Measurements from ENCODE around the gene RANBP6. TPM values are rescaled to one million over a fixed set of nuclear protein-coding genes. Genes with fewer than 3 reads are reported as not detected.

The RANBP6 gene
- polyA plus RNA-seq, 1 donor from 2014 or later: 47.6 TPM

GRCh38 chr9:6036391-6036790, 21.0 kb upstream of the RANBP6 start:
- H2AFZ ChIP-seq (ENCODE audit: low read depth, low read length): no peak overlapping the region
- H3K27me3 ChIP-seq (ENCODE audit: insufficient read depth, low read depth, low read length): no peaks in the 10 kb centered on the region
- no peaks in the 10 kb centered on the region for H3K9me2 ChIP-seq (ENCODE audit: insufficient read depth, low read length)
- H3K36me3 ChIP-seq (ENCODE audit: insufficient read depth, low read length): no peaks in the 10 kb centered on the region
- no peak overlapping the region for H3K4me3 ChIP-seq (ENCODE audit: low read length)
- H3K79me2 ChIP-seq (replicated peaks; ENCODE audit: insufficient read depth, low read length): no peaks in the 10 kb centered on the region
- no peaks in the 10 kb centered on the region for H4K20me1 ChIP-seq (ENCODE audit: insufficient read depth)
- TF ChIP-seq RAD21 (conservative IDR thresholded peaks at IDR 0.05) (no peak), TAF1 (IDR thresholded peaks at IDR 0.05; ENCODE audit: low read depth) (no peak), EP300 (conservative IDR thresholded peaks at IDR 0.05; ENCODE audit: poor library complexity, severe bottlenecking) (no peak), MXI1 (conservative IDR thresholded peaks at IDR 0.05; ENCODE audit: poor library complexity, severe bottlenecking) (no peak), SMC3 (conservative IDR thresholded peaks at IDR 0.05; ENCODE audit: poor library complexity) (no peak), POLR2AphosphoS5 (IDR thresholded peaks at IDR 0.05) (no peak), REST (IDR thresholded peaks at IDR 0.05; ENCODE audit: borderline replicate concordance) (no peak)
- TF ChIP-seq, protein P1, sequence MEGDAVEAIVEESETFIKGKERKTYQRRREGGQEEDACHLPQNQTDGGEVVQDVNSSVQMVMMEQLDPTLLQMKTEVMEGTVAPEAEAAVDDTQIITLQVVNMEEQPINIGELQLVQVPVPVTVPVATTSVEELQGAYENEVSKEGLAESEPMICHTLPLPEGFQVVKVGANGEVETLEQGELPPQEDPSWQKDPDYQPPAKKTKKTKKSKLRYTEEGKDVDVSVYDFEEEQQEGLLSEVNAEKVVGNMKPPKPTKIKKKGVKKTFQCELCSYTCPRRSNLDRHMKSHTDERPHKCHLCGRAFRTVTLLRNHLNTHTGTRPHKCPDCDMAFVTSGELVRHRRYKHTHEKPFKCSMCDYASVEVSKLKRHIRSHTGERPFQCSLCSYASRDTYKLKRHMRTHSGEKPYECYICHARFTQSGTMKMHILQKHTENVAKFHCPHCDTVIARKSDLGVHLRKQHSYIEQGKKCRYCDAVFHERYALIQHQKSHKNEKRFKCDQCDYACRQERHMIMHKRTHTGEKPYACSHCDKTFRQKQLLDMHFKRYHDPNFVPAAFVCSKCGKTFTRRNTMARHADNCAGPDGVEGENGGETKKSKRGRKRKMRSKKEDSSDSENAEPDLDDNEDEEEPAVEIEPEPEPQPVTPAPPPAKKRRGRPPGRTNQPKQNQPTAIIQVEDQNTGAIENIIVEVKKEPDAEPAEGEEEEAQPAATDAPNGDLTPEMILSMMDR (IDR thresholded peaks at IDR 0.05; ENCODE audit: poor library complexity, severe bottlenecking): no peak
- no peaks in the 10 kb centered on the region for H3F3A ChIP-seq (ENCODE audit: insufficient read depth, low read length, poor library complexity, severe bottlenecking)
- no peak overlapping the region for H3K9ac ChIP-seq (ENCODE audit: low read length)
- H3K9me3 ChIP-seq (ENCODE audit: low read length): no peaks in the 10 kb centered on the region
- no peak overlapping the region for H3K4me2 ChIP-seq (ENCODE audit: low read length)
- H3K27ac ChIP-seq (ENCODE audit: low read length): no peak overlapping the region

- TF ChIP-seq SMC3 (conservative IDR thresholded peaks at IDR 0.05; ENCODE audit: poor library complexity): no peak
- TF ChIP-seq MXI1 (conservative IDR thresholded peaks at IDR 0.05; ENCODE audit: poor library complexity, severe bottlenecking): no peak
- no peak for TF ChIP-seq TAF1 (IDR thresholded peaks at IDR 0.05; ENCODE audit: low read depth)
- TF ChIP-seq EP300 (conservative IDR thresholded peaks at IDR 0.05; ENCODE audit: poor library complexity, severe bottlenecking): no peak
- TF ChIP-seq, protein P1 (IDR thresholded peaks at IDR 0.05; ENCODE audit: poor library complexity, severe bottlenecking): no peak
- no peak for TF ChIP-seq RAD21 (conservative IDR thresholded peaks at IDR 0.05)
- no peak for TF ChIP-seq EZH2 (IDR thresholded peaks at IDR 0.05; ENCODE audit: borderline replicate concordance, insufficient read depth, low read length, poor library complexity, severe bottlenecking)
- no peak for TF ChIP-seq REST (IDR thresholded peaks at IDR 0.05; ENCODE audit: borderline replicate concordance)
- TF ChIP-seq POLR2AphosphoS5 (IDR thresholded peaks at IDR 0.05): no peak
- Histone ChIP-seq H3K27me3 (ENCODE audit: insufficient read depth, low read depth, low read length) (no peaks in the 10 kb centered on the region), H3K4me3 (ENCODE audit: low read length) (no peak overlapping the region), H3K79me2 (replicated peaks; ENCODE audit: insufficient read depth, low read length) (no peaks in the 10 kb centered on the region), H3F3A (ENCODE audit: insufficient read depth, low read length, poor library complexity, severe bottlenecking) (no peaks in the 10 kb centered on the region), H3K9ac (ENCODE audit: low read length) (no peak overlapping the region), H3K36me3 (ENCODE audit: insufficient read depth, low read length) (no peaks in the 10 kb centered on the region), H3K27ac (ENCODE audit: low read length) (no peak overlapping the region), H4K20me1 (ENCODE audit: insufficient read depth) (no peaks in the 10 kb centered on the region), H3K9me2 (ENCODE audit: insufficient read depth, low read length) (no peaks in the 10 kb centered on the region), H3K9me3 (ENCODE audit: low read length) (no peaks in the 10 kb centered on the region), H3K4me2 (ENCODE audit: low read length) (no peak overlapping the region), H2AFZ (ENCODE audit: low read depth, low read length) (no peak overlapping the region)
Measured at GRCh38 chr9:6034954-6035353, 19.5 kb upstream of the RANBP6 start.

Measured in neural cell (in vitro differentiated cells).